Right cardiac atrium (tissue), 5 donors: ENCODE measurements around the gene MKNK1. TPM values are rescaled to one million over a fixed set of nuclear protein-coding genes. Genes with fewer than 3 reads are reported as not detected.
A peak's percentile ranks its signal among the peaks of the same experiment; 100 is the strongest.

Source experiments
- ATAC-seq, 2 donors: fragments of 200-7000 bp; cut with Tn5 transposase; one replicate each; pipeline versions ENCODE4 v1.8.0 to v1.9.1; 2020; ENCODE audit warnings: moderate library complexity in 2 of 2, mild to moderate bottlenecking in 1 of 2
- DNase-seq, 3 donors: peaks; one replicate each; pipeline ENCODE4 v3.0.0-alpha.2; 2020
- H3K27ac ChIP-seq: one replicate; pipeline ENCODE4 v1.5.1; 2013; ENCODE audit warnings: mild to moderate bottlenecking, low read length, control low read depth, moderate library complexity
- H3K27me3 ChIP-seq: one replicate; pipeline ENCODE4 v1.6.1; 2013; ENCODE audit not compliant: control insufficient read depth, insufficient read depth
- H3K4me1 ChIP-seq: one replicate; pipeline ENCODE4 v1.6.1; 2013; ENCODE audit warnings: low read length; ENCODE audit not compliant: control insufficient read depth, insufficient read depth
- H3K4me3 ChIP-seq: one replicate; pipeline ENCODE4 v1.5.1; 2013; ENCODE audit warnings: low read length, control low read depth
- H3K9me3 ChIP-seq: one replicate; pipeline ENCODE4 v1.6.1; 2013; ENCODE audit warnings: low read length; ENCODE audit not compliant: control insufficient read depth
- WGBS: extraction: QIAGEN DNeasy Blood & Tissue Kit; methylation state at CpG from one replicate; pipeline ENCODE4 v1.1.7; 2013; 5-methylcytosine and 5-hydroxymethylcytosine counted together
- intact Hi-C, 4 donors: fragments of 100-400 bp; cut with DNase I; formaldehyde crosslinking; loops; one replicate each; pipeline versions ENCODE4 v1.11.0 to v1.14.0; 2022 to 2023
- polyA plus RNA-seq: library from polyadenylated mRNA; stranded (reverse); fragments of 200-250 nt; gene quantifications from one replicate; pipeline ENCODE4 v1.2.3, GENCODE V29; 2013
- total RNA-seq, 4 donors: library from RNA; stranded (reverse); fragmentation: NEBNext Ultra II Directional; extraction: Animal tissue kit (Norgen Biotek cat#: 25700); gene quantifications; one replicate each; pipeline ENCODE4 v1.2.1, GENCODE V29; 2021
- donor health status: healthy with polysubstance abuse.
- donor health status: DM: no; HTN: yes; CAD: no.
- donor health status: DM: no; HTN: no; CAD: no.
- donor health status: DM: no; HTN: yes; CAD: no; lungs with severe emphysema.
- donor health status: DM: yes; HTN: yes; CAD: no.

MKNK1 gene
- total and polyA plus RNA-seq, 5 donors = 27.8 to 46.9 (median 43.1) TPM

- ATAC-seq (no peak), DNase-seq (peak in 2 of 3 donors; percentile 70 to 72)
- 84% methylated on average over 38 of the region's 38 CpGs for WGBS
- intact Hi-C loops = no loop called here
- Histone ChIP-seq H3K27me3 (no peaks in the 10 kb centered on the region), H3K4me3 (peak overlapping the region; percentile 30), H3K4me1 (peaks cover 20% of the 10 kb centered on the region), H3K9me3 (no peaks in the 10 kb centered on the region), H3K27ac (peak overlapping the region; percentile 76)
Observed at GRCh38 chr1:46612937-46613660, 9.0 kb upstream of the MKNK1 start.

GRCh38 chr1:46611691-46612221 lies 7.7 kb upstream of the MKNK1 start:
- H3K27ac ChIP-seq = no peak overlapping the region
- no peak overlapping the region for H3K4me3 ChIP-seq
- 71% methylated on average over 7 of the region's 7 CpGs for WGBS
- intact Hi-C loops = no loop called here
- H3K4me1 ChIP-seq = peaks cover 23% of the 10 kb centered on the region
- no peak for ATAC-seq
- no peaks in the 10 kb centered on the region for H3K9me3 ChIP-seq
- DNase-seq = no peak
- H3K27me3 ChIP-seq = no peaks in the 10 kb centered on the region

- no peak overlapping the region for H3K4me3 ChIP-seq
- H3K27ac ChIP-seq = peak overlapping the region; percentile 58
- ATAC-seq (peak; percentile 64 to 67), DNase-seq (peak; percentile 83 to 91 (median 83))
- intact Hi-C loops = no loop called here
- no peaks in the 10 kb centered on the region for H3K27me3 ChIP-seq
- no peaks in the 10 kb centered on the region for H3K9me3 ChIP-seq
- WGBS = 58% methylated on average over 7 of the region's 7 CpGs
- peaks cover 25% of the 10 kb centered on the region for H3K4me1 ChIP-seq
Observed at GRCh38 chr1:46607345-46608130, 3.5 kb upstream of the MKNK1 start.

GRCh38 chr1:46606255-46606965 lies 2.3 kb upstream of the MKNK1 start:
- 95% methylated on average over 2 of the region's 2 CpGs for WGBS
- Histone ChIP-seq H3K27me3 (no peaks in the 10 kb centered on the region), H3K4me3 (no peak overlapping the region), H3K27ac (peak overlapping the region; percentile 54), H3K4me1 (peaks cover 19% of the 10 kb centered on the region), H3K9me3 (no peaks in the 10 kb centered on the region)
- intact Hi-C loops = no loop called here
- no peak for DNase-seq
- no peak for ATAC-seq

- 84% methylated on average over 2 of the region's 2 CpGs for WGBS
- peaks cover 19% of the 10 kb centered on the region for H3K4me1 ChIP-seq
- no peak for DNase-seq
- H3K4me3 ChIP-seq = no peak overlapping the region
- no peak for ATAC-seq
- H3K27me3 ChIP-seq = no peaks in the 10 kb centered on the region
- H3K27ac ChIP-seq = no peak overlapping the region
- H3K9me3 ChIP-seq = no peaks in the 10 kb centered on the region
- intact Hi-C loops = no loop called here
Observed at GRCh38 chr1:46605232-46605631, 1.2 kb upstream of the MKNK1 start.

- intact Hi-C loops = no loop called here
- Histone ChIP-seq H3K27me3 (no peaks in the 10 kb centered on the region), H3K4me1 (peaks cover 23% of the 10 kb centered on the region), H3K27ac (peak overlapping the region; percentile 13), H3K4me3 (peak overlapping the region; percentile 50), H3K9me3 (no peaks in the 10 kb centered on the region)
- DNase-seq (no peak), ATAC-seq (peak in 1 of 2 donors; percentile 3)
- WGBS = 0% methylated on average over 2 of the region's 2 CpGs
Observed at GRCh38 chr1:46603481-46603857, 599 bp downstream of the MKNK1 start.

- intact Hi-C loops = no loop called here
- no peak overlapping the region for H3K27ac ChIP-seq
- 83% methylated on average over 3 of the region's 3 CpGs for WGBS
- H3K9me3 ChIP-seq = no peaks in the 10 kb centered on the region
- ATAC-seq (no peak), DNase-seq (no peak)
- H3K4me1 ChIP-seq = peaks cover 13% of the 10 kb centered on the region
- H3K27me3 ChIP-seq = no peaks in the 10 kb centered on the region
- no peak overlapping the region for H3K4me3 ChIP-seq
Observed at GRCh38 chr1:46601257-46602007, 2.6 kb downstream of the MKNK1 start.

GRCh38 chr1:46599059-46599970 lies 4.8 kb downstream of the MKNK1 start:
- H3K4me1 ChIP-seq = peaks cover 10% of the 10 kb centered on the region
- H3K27ac ChIP-seq = no peak overlapping the region
- intact Hi-C loops = no loop called here
- DNase-seq (no peak), ATAC-seq (no peak)
- WGBS = 82% methylated on average over 9 of the region's 9 CpGs
- no peaks in the 10 kb centered on the region for H3K27me3 ChIP-seq
- no peak overlapping the region for H3K4me3 ChIP-seq
- H3K9me3 ChIP-seq = no peaks in the 10 kb centered on the region

GRCh38 chr1:46596846-46597245 lies 7.2 kb downstream of the MKNK1 start:
- no peaks in the 10 kb centered on the region for H3K9me3 ChIP-seq
- H3K4me3 ChIP-seq = no peak overlapping the region
- H3K4me1 ChIP-seq = peaks cover 4% of the 10 kb centered on the region
- ATAC-seq (no peak), DNase-seq (no peak)
- intact Hi-C loops = no loop called here
- H3K27ac ChIP-seq = no peak overlapping the region
- no peaks in the 10 kb centered on the region for H3K27me3 ChIP-seq
- WGBS = 87% methylated on average over 3 of the region's 3 CpGs

GRCh38 chr1:46596036-46596435 lies 8.0 kb downstream of the MKNK1 start:
- H3K27me3 ChIP-seq = no peaks in the 10 kb centered on the region
- peaks cover 4% of the 10 kb centered on the region for H3K4me1 ChIP-seq
- DNase-seq (no peak), ATAC-seq (no peak)
- 100% methylated on average over 1 of the region's 1 CpG for WGBS
- H3K9me3 ChIP-seq = no peaks in the 10 kb centered on the region
- no peak overlapping the region for H3K27ac ChIP-seq
- H3K4me3 ChIP-seq = no peak overlapping the region
- intact Hi-C loops = no loop called here
